ENCODE data around the gene TTL. TPM values are rescaled to one million over a fixed set of nuclear protein-coding genes. Genes with fewer than 3 reads are reported as not detected.

The TTL gene
- total and polyA plus RNA-seq, 10 donors = 8.1 to 29.8 (median 23.8) TPM

- H3K27me3 ChIP-seq (replicated peaks in 1 of 7) = no peaks in the 10 kb centered on the region
- no peak for DNase-seq
- H3K36me3 ChIP-seq = no peaks in the 10 kb centered on the region
- 91 to 98% (median 95%) methylated on average over 4 of the region's 4 CpGs for WGBS, 5 donors
- no peak overlapping the region for H3K27ac ChIP-seq
- H3K4me3 ChIP-seq = no peak overlapping the region
- intact Hi-C loops (cut with DNase I; ENCODE audit: low total_unique reads) = no loop called here
- TF ChIP-seq POLR2AphosphoS5 (IDR thresholded peaks at IDR 0.05) (no peak), CTCF (IDR thresholded peaks at IDR 0.05 in 8 of 11, conservative IDR thresholded peaks at IDR 0.05 in 3 of 11) (no peak), POLR2A (IDR thresholded peaks at IDR 0.05) (no peak)
- peaks cover 0 to 9% (median 6%) of the 10 kb centered on the region in 8 donors for H3K9me3 ChIP-seq
- H3K4me1 ChIP-seq = no peaks in the 10 kb centered on the region
These were observed 32.1 kb upstream of the TTL start for GRCh38 chr2:112449854-112450253.

- Histone ChIP-seq H3K27ac (no peak overlapping the region), H3K4me3 (no peak overlapping the region), H3K36me3 (no peaks in the 10 kb centered on the region), H3K4me1 (no peaks in the 10 kb centered on the region), H3K27me3 (replicated peaks in 1 of 7) (no peaks in the 10 kb centered on the region), H3K9me3 (peaks cover 0 to 9% (median 6%) of the 10 kb centered on the region in 8 donors)
- 89 to 100% (median 93%) methylated on average over 1 of the region's 1 CpG for WGBS, 5 donors
- TF ChIP-seq POLR2A (IDR thresholded peaks at IDR 0.05) (no peak), CTCF (IDR thresholded peaks at IDR 0.05 in 8 of 11, conservative IDR thresholded peaks at IDR 0.05 in 3 of 11) (no peak), POLR2AphosphoS5 (IDR thresholded peaks at IDR 0.05) (no peak)
- intact Hi-C loops (cut with DNase I; ENCODE audit: low total_unique reads) = no loop called here
- no peak for DNase-seq
These were observed 30.6 kb upstream of the TTL start for GRCh38 chr2:112451317-112451716.

- no peak overlapping the region for H3K4me3 ChIP-seq
- no peaks in the 10 kb centered on the region for H3K4me1 ChIP-seq
- intact Hi-C loops (cut with DNase I; ENCODE audit: low total_unique reads) = no loop called here
- H3K36me3 ChIP-seq = no peaks in the 10 kb centered on the region
- no peak for DNase-seq
- no peaks in the 10 kb centered on the region for H3K27me3 ChIP-seq (replicated peaks in 1 of 7)
- H3K9me3 ChIP-seq = peaks cover 0 to 8% (median 5%) of the 10 kb centered on the region in 8 donors
- TF ChIP-seq CTCF (IDR thresholded peaks at IDR 0.05 in 8 of 11, conservative IDR thresholded peaks at IDR 0.05 in 3 of 11) (no peak), POLR2AphosphoS5 (IDR thresholded peaks at IDR 0.05) (no peak), POLR2A (IDR thresholded peaks at IDR 0.05) (no peak)
- H3K27ac ChIP-seq = no peak overlapping the region
These were observed 27.4 kb upstream of the TTL start for GRCh38 chr2:112454586-112454985.

GRCh38 chr2:112459372-112459771, 22.6 kb upstream of the TTL start:
- Histone ChIP-seq H3K9me3 (no peaks in the 10 kb centered on the region), H3K27me3 (replicated peaks in 1 of 7) (peaks cover 0 to 11% (median 0%) of the 10 kb centered on the region in 7 donors), H3K36me3 (no peaks in the 10 kb centered on the region), H3K4me3 (no peak overlapping the region), H3K4me1 (no peaks in the 10 kb centered on the region), H3K27ac (no peak overlapping the region)
- TF ChIP-seq POLR2AphosphoS5 (IDR thresholded peaks at IDR 0.05) (no peak), CTCF (IDR thresholded peaks at IDR 0.05 in 8 of 11, conservative IDR thresholded peaks at IDR 0.05 in 3 of 11) (no peak), POLR2A (IDR thresholded peaks at IDR 0.05) (no peak)
- 87 to 100% (median 93%) methylated on average over 1 of the region's 1 CpG for WGBS, 5 donors
- intact Hi-C loops (cut with DNase I; ENCODE audit: low total_unique reads) = no loop called here
- DNase-seq = no peak

Measured in spleen (tissue), 11 donors.